Adrenal gland (tissue), 12 donors: ENCODE results near the gene UVSSA. TPM values are rescaled to one million over a fixed set of nuclear protein-coding genes. Genes with fewer than 3 reads are reported as not detected.
A peak's percentile ranks its signal among the peaks of the same experiment; 100 is the strongest.

ENCODE experiments used
- DNase-seq, 7 donors: peaks; one replicate each; pipeline ENCODE4 v3.0.0-alpha.2; 2019 to 2020
- H3K27ac ChIP-seq, 5 donors: fragments of 200-600 bp; sonication (generic) in 4 of 5; 1 replicate in 3 of 5; 2 replicates in 2 of 5; pipeline versions ENCODE4 v1.5.1 to v1.8.0; 2016 to 2020; ENCODE audit warnings: mild to moderate bottlenecking in 1 of 5
- H3K27me3 ChIP-seq: fragments of 200-600 bp; 2 replicates; pipeline ENCODE4 v1.8.0; 2021
- H3K36me3 ChIP-seq, 2 donors: fragments of 200-600 bp; replicated peaks in 1 of 2; 1 replicate in 1 of 2; 2 replicates in 1 of 2; pipeline versions ENCODE4 v1.5.1 to v1.8.0; 2018 to 2022
- H3K4me1 ChIP-seq, 2 donors: fragments of 200-600 bp; replicated peaks in 1 of 2; 1 replicate in 1 of 2; 2 replicates in 1 of 2; pipeline versions ENCODE4 v1.5.1 to v1.8.0; 2018 to 2021
- H3K4me3 ChIP-seq, 4 donors: fragments of 200-600 bp; sonication (generic) in 3 of 4; one replicate each; pipeline ENCODE4 v1.5.1; 2016 to 2018
- H3K9me3 ChIP-seq, 3 donors: fragments of 200-600 bp; sonication (generic) in 1 of 3; replicated peaks in 1 of 3; 1 replicate in 2 of 3; 2 replicates in 1 of 3; pipeline versions ENCODE4 v1.5.1 to v1.8.0; 2016 to 2021
- POLR2A ChIP-seq, 2 donors: fragments of 450-650 bp; IDR thresholded peaks; one replicate each; pipeline ENCODE4 v1.6.1; 2017; ENCODE audit warnings: antibody characterized with exemption in 2 of 2, mild to moderate bottlenecking in 2 of 2, moderate library complexity in 1 of 2
- WGBS, 4 donors: extraction: QIAGEN DNeasy Blood & Tissue Kit in 2 of 4; methylation state at CpG; one replicate each; pipeline versions ENCODE4 v1.1.5 to v1.1.7; 2013 to 2017; 5-methylcytosine and 5-hydroxymethylcytosine counted together
- intact Hi-C, 2 donors: fragments of 100-400 bp; cut with DNase I; formaldehyde crosslinking; loops; one replicate each; pipeline versions ENCODE4 v1.14.1 to v1.15.0; 2022 to 2023
- polyA plus RNA-seq, 3 donors: library from polyadenylated mRNA; stranded (reverse); fragments of 200-250 nt in 2 of 3; fragments of 350-450 nt in 1 of 3; fragmentation: Illumina TruSeq in 1 of 3; extraction: RNeasy Lipid Tissue Mini Kit (QIAGEN cat#74804) in 1 of 3; gene quantifications; one replicate each; pipeline ENCODE4 v1.2.3, GENCODE V29; 2013 to 2014
- total RNA-seq, 9 donors: library from RNA; depleted of rRNA in 4 of 9; stranded (reverse); fragments of >200 nt in 4 of 9; fragments of 120-200 nt in 1 of 9; fragmentation: NEBNext Ultra II Directional in 1 of 9; extraction: Animal tissue kit (Norgen Biotek cat#: 25700) in 1 of 9; gene quantifications; one replicate each; pipeline versions ENCODE4 v1.1.0 to v1.2.4, GENCODE V29; 2013 to 2023
- TF ChIP-seq, protein P1 (sequence below), 6 experiments: fragments of 450-650 bp in 4 of 6; fragments of 200-600 bp in 2 of 6; sonication (generic) in 1 of 6; IDR thresholded peaks; 1 replicate in 5 of 6; 2 replicates in 1 of 6; pipeline versions ENCODE4 v1.5.1 to v1.8.0; 2016 to 2021; ENCODE audit warnings: antibody characterized with exemption in 6 of 6, mild to moderate bottlenecking in 2 of 6, moderate library complexity in 1 of 6
- donor health status: healthy with polysubstance abuse.
- donor health status: Bipolar disorder and iron deficiency.
- donor health status: DM: yes; HTN: yes; CAD: no.
- donor health status: DM: no; HTN: no; CAD: no.
- donor health status: DM: no; HTN: no; CAD: no.
- donor health status: DM: yes; HTN: yes; CAD: no.

UVSSA gene
- total and polyA plus RNA-seq, 12 donors = 2.9 to 37.4 (median 17.5) TPM

- TF ChIP-seq POLR2A (IDR thresholded peaks at IDR 0.05) = no peak
- TF ChIP-seq, protein P1, sequence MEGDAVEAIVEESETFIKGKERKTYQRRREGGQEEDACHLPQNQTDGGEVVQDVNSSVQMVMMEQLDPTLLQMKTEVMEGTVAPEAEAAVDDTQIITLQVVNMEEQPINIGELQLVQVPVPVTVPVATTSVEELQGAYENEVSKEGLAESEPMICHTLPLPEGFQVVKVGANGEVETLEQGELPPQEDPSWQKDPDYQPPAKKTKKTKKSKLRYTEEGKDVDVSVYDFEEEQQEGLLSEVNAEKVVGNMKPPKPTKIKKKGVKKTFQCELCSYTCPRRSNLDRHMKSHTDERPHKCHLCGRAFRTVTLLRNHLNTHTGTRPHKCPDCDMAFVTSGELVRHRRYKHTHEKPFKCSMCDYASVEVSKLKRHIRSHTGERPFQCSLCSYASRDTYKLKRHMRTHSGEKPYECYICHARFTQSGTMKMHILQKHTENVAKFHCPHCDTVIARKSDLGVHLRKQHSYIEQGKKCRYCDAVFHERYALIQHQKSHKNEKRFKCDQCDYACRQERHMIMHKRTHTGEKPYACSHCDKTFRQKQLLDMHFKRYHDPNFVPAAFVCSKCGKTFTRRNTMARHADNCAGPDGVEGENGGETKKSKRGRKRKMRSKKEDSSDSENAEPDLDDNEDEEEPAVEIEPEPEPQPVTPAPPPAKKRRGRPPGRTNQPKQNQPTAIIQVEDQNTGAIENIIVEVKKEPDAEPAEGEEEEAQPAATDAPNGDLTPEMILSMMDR (IDR thresholded peaks at IDR 0.05) = no peak
- no peaks in the 10 kb centered on the region for H3K9me3 ChIP-seq
- no peak for DNase-seq
- WGBS, 4 donors = 16 to 37% (median 22%) methylated on average over 13 to 71 of the region's 77 CpGs
- no peak overlapping the region for H3K27ac ChIP-seq
- no peaks in the 10 kb centered on the region for H3K4me1 ChIP-seq
- H3K4me3 ChIP-seq = no peak overlapping the region
- H3K36me3 ChIP-seq = no peaks in the 10 kb centered on the region
- intact Hi-C loops = no loop called here
- peaks cover 68% of the 10 kb centered on the region for H3K27me3 ChIP-seq
These were observed 66.9 kb downstream of the UVSSA start for GRCh38 chr4:1413687-1414479.

DNA sequence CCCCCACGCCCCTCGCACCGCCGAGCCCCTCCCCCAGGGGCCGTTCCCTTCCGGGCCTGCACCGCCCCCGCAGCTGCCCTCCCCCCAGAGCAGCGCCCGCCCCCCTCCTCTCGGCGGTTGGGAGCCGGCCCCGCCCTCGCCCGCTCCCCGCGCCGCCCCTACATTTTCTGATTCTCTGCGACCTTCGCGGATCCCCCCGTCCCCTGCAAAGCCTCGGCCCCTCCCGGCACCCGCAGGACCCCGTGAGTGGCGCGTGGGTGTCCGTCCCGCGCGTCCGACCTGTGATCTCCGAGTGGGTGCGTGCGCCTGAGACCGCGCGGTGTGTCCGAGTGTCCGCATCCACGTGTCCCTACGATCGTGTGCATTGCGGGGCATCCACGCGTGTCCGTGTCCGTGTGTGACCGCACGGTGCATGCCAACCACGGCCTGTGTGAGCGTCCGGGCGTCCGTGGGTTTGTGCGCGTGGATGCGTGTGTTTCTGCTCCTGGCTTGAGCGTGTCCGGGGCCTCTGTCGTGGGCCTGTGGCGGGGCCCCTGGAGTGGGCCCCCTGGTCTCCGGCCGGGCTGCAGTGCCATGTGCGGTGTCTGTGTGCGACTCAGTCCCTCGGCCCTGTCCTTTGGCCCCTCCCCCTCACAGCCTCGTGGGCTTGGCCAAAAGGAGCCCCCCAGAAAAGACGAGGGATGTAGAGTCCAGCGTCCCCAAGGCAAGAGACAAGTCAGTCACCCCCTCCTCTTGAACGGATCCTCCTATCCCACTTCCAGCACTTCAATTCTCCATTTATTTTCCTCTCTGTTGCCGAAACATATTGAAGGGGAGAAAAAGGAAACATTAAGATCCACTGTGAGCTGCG is 68.0 kb downstream of the UVSSA start:
- Histone ChIP-seq H3K4me3 (no peak overlapping the region), H3K4me1 (no peaks in the 10 kb centered on the region), H3K9me3 (no peaks in the 10 kb centered on the region), H3K27ac (no peak overlapping the region), H3K36me3 (no peaks in the 10 kb centered on the region), H3K27me3 (peaks cover 59% of the 10 kb centered on the region)
- intact Hi-C loops = no loop called here
- TF ChIP-seq POLR2A (IDR thresholded peaks at IDR 0.05) = no peak
- TF ChIP-seq, protein P1 (IDR thresholded peaks at IDR 0.05) = no peak
- WGBS, 4 donors = 36 to 55% (median 40%) methylated on average over 14 to 75 of the region's 75 CpGs
- peak in 1 of 7 donors; percentile 7 for DNase-seq

GRCh38 chr4:1415681-1415981 is 68.6 kb downstream of the UVSSA start:
- intact Hi-C loops = no loop called here

More at GRCh38 chr4:1415681-1415981, 68.6 kb downstream of the UVSSA start:
- Histone ChIP-seq H3K27ac (no peak overlapping the region), H3K9me3 (no peaks in the 10 kb centered on the region), H3K4me3 (no peak overlapping the region), H3K4me1 (no peaks in the 10 kb centered on the region), H3K27me3 (peaks cover 57% of the 10 kb centered on the region), H3K36me3 (no peaks in the 10 kb centered on the region)
- no peak for TF ChIP-seq POLR2A (IDR thresholded peaks at IDR 0.05)
- TF ChIP-seq, protein P1 (IDR thresholded peaks at IDR 0.05) = no peak
- no peak for DNase-seq
- 66 to 79% (median 76%) methylated on average over 13 of the region's 13 CpGs for WGBS, 4 donors
